NCI-H1417 treated with DMSO at 0.1 percent for 48 hours (cell line): ENCODE results near the gene ASAP2.

Source experiments
- DNase-seq: peaks from one replicate; lab custom pipeline; 2025; lab: John Stamatoyannopoulos, UW

ASAP2 gene

GRCh38 chr2:9184361-9184760, 22.3 kb upstream of the ASAP2 start:
- DNase-seq, result no peak

GRCh38 chr2:9187620-9188214, 18.9 kb upstream of the ASAP2 start:
- DNase-seq, result no peak

GRCh38 chr2:9188823-9189222, 17.8 kb upstream of the ASAP2 start:
- no peak for DNase-seq

- DNase-seq, result no peak
Observed at GRCh38 chr2:9189901-9190300, 16.7 kb upstream of the ASAP2 start.

- no peak for DNase-seq
Observed at GRCh38 chr2:9191041-9191481, 15.6 kb upstream of the ASAP2 start.

- no peak for DNase-seq
Observed at GRCh38 chr2:9192712-9193111, 13.9 kb upstream of the ASAP2 start.

- no peak for DNase-seq
Observed at GRCh38 chr2:9194352-9194751, 12.3 kb upstream of the ASAP2 start.

- no peak for DNase-seq
Observed at GRCh38 chr2:9196637-9197036, 10.0 kb upstream of the ASAP2 start.

GRCh38 chr2:9197916-9198315, 8.7 kb upstream of the ASAP2 start:
- no peak for DNase-seq

- DNase-seq, result no peak
Observed at GRCh38 chr2:9199716-9200632, 6.6 kb upstream of the ASAP2 start.

GRCh38 chr2:9200633-9201015, 6.0 kb upstream of the ASAP2 start:
- DNase-seq, result no peak

GRCh38 chr2:9201185-9201891, 5.3 kb upstream of the ASAP2 start:
- no peak for DNase-seq

GRCh38 chr2:9203006-9203405, 3.6 kb upstream of the ASAP2 start:
- no peak for DNase-seq

- no peak for DNase-seq
Observed at GRCh38 chr2:9203876-9204275, 2.7 kb upstream of the ASAP2 start.

GRCh38 chr2:9204939-9205338, 1.7 kb upstream of the ASAP2 start:
- no peak for DNase-seq

GRCh38 chr2:9205486-9205885, 1.1 kb upstream of the ASAP2 start:
- no peak for DNase-seq

GRCh38 chr2:9206991-9207640, 504 bp downstream of the ASAP2 start:
- no peak for DNase-seq

- no peak for DNase-seq
Observed at GRCh38 chr2:9207641-9208311, 1.2 kb downstream of the ASAP2 start.

GRCh38 chr2:9208875-9209274, 2.3 kb downstream of the ASAP2 start:
- DNase-seq, result no peak

- DNase-seq, result no peak
Observed at GRCh38 chr2:9210030-9210429, 3.4 kb downstream of the ASAP2 start.

GRCh38 chr2:9211496-9211895, 4.9 kb downstream of the ASAP2 start:
- no peak for DNase-seq
